Ishikawa (cell line): ENCODE results near the gene P4HTM.

Experiments
- EP300 ChIP-seq: IDR thresholded peaks from 2 replicates; pipeline ENCODE4 v1.6.1; 2012; ENCODE audit warnings: borderline replicate concordance
- FOXM1 ChIP-seq: IDR thresholded peaks from 2 replicates; pipeline ENCODE4 v1.6.1; 2012; ENCODE audit warnings: low read depth, borderline replicate concordance
- MAX ChIP-seq: IDR thresholded peaks from 2 replicates; pipeline ENCODE4 v1.6.1; 2012
- NFIC ChIP-seq: IDR thresholded peaks from 2 replicates; pipeline ENCODE4 v1.6.1; 2012
- RAD21 ChIP-seq: IDR thresholded peaks from 2 replicates; pipeline ENCODE4 v1.6.1; 2012; ENCODE audit warnings: low read depth
- REST ChIP-seq: IDR thresholded peaks from 2 replicates; pipeline ENCODE4 v1.6.1; 2012; ENCODE audit warnings: low read depth, mild to moderate bottlenecking
- TAF1 ChIP-seq: IDR thresholded peaks from 2 replicates; pipeline ENCODE4 v1.6.1; 2012; ENCODE audit warnings: low read depth, mild to moderate bottlenecking
- TCF12 ChIP-seq: IDR thresholded peaks from 2 replicates; pipeline ENCODE4 v1.6.1; 2012; ENCODE audit warnings: low read depth

GRCh38 chr3:48985831-48986376 is 4.1 kb upstream of the P4HTM start:
- TF ChIP-seq RAD21 (no peak), EP300 (no peak), TAF1 (no peak), FOXM1 (no peak), TCF12 (no peak), NFIC (no peak), MAX (no peak), REST (no peak)
